ENCODE results near the gene CEPT1. TPM values are rescaled to one million over a fixed set of nuclear protein-coding genes. Genes with fewer than 3 reads are reported as not detected.

The CEPT1 gene
- total RNA-seq, 1 donor from 2014 or later, result 26.6 TPM

DNA sequence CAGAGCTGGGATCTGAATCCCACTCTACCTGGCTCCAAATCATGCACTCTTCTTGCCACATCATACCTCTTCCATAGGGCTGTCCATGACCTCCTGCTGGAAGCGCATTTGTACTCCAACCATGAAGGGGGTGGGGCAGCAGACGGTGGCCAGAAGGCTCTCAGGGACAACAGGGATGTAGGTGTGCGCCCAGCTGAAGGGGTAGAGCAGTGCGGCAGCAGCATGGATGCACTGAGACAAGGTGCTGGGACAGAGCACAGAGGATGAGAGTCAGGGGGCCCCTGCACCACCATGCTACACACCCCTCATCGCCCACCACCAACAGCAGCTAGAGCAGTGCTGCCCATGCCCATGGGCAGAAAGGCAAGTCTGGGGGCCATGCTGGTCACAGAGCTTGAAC lies 52.1 kb downstream of the CEPT1 start:
- DNase-seq (ENCODE audit: low spot score), result no peak

DNA sequence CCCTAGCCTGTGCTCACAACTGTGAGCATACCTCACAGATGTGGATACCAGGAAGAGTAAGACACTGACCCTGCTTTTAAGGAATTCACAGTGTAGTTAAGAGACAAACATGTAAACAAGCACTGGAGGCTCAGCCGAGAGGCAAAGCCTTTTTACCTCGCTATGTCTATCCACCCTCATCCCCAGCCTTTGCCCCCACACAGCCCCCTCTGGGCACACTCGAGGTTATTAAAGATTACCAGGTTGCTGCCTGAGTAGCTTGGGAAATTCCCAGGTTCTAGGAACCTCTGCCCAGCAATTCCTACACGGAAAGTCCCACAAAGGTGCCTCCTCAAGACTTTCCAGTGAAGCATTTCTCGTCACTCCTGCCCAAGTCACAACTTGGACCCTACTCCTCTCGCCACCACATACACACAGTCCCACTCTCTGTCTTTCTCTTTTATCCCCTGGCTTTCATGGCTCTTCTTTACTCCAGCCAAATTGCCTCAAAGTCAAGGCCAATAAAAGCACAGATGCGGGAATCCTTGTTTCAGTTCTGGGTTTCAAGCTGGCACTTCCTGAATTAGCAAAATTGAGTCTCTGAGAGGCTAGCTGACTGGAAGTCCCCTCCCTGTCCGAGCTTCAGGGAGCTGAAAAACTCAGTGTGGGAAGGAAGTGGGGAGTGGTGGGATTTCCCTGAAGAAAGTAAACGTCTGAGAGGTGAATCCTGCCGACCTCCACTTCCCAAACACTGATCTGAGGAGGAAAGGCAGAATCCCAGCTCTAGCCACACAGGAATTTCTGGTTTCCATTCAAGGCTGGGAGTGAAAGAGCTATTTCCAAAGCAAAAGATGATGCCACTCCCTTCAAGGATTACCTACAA lies 52.9 kb downstream of the CEPT1 start:
- no peak for DNase-seq (ENCODE audit: low spot score)
- no peak for ATAC-seq

More for the DNA sequence above, 52.1 kb downstream of the CEPT1 start:
- ATAC-seq, result no peak

DNA sequence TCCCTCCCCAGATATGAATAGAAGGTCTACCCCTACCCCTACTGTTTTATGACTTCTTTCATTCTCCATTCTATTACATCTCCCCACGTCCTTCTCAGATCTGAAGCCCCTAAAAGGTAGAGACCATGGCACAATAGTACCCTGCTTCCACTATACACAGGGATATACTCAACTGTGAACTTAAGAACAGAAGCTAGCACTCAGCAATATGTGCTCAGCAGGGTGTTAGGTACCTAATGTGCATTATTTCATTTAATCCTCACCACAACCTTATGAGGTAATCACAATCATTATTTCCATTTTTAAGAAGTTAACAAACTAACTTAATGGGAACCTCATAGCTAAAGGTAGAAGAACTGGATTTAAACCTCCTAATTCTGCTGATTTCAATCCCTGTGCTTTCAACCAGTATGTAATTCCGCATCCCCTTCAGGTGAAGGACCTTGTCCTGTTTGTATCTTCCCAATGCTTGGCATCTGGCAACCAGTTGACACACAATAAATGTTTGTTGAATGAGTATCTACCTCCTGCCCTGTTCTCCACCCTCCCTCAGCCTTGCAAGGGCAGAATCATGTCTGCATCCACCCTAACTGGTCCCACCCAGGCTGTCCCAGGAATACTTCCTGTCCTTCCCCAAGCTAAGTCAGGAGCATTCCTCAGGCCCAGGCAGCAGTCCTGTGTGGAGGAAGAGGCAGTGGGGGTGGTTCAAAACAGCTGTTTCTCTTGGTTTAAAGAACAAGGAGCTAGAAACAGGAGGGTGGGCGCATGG lies 53.9 kb downstream of the CEPT1 start:
- peak; percentile 44 for ATAC-seq

DNA sequence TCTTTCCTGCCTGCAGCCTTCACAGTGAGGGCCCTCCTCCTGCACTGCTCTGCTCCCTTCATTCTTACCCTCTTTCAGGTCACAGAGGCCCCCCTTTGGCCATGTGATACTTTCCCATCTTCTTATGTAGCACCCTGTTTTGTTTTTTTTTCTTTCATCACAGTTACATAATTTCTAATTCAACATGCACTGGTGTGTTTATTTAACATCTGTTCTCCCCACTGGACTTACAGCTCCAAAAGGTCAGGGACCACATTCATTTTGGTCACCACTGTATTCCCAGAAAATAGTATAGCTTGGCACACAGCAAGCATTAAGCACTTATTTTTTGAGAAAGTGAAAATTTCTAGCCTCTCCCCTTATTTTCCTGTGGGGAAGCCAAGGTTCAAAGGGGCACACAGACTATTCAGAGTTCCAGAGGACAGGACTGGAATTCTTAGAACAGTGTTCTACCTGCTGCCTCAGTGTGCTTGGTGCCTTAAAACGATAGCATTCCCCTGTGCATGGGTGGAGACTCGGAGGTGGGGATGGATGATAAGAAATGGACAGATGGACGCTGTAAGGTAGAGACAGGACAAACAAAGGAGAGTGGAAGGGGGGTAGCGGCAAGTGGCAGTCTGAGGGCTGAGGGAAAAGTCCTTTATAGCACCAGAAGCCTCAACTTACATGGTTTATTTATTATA lies 55.1 kb downstream of the CEPT1 start:
- peak; percentile 45 for ATAC-seq

More for the DNA sequence above, 53.9 kb downstream of the CEPT1 start:
- peak; percentile 44 for DNase-seq (ENCODE audit: low spot score)

DNA sequence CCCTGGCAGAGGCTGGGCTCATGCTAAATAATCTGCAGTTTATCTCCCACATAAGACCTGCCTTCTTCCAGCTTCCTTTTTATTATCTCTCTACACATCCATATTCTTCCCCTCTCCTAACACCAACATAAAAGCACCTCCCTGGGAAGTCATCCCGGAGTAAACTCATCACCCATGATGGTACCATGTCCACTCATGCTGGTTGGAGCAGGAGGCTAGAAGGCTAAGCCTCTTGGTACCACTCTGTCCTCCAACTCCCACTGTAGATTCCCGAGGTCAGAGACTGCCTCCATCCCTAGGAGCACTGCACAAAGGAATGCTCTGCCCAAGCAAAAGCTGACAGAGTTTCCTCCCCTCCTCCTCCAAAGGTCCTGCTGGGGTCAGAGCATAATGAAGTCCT lies 56.2 kb downstream of the CEPT1 start:
- ATAC-seq (no peak), DNase-seq (ENCODE audit: low spot score) (peak; percentile 32)

More for the DNA sequence above, 55.1 kb downstream of the CEPT1 start:
- peak; percentile 45 for DNase-seq (ENCODE audit: low spot score)

DNA sequence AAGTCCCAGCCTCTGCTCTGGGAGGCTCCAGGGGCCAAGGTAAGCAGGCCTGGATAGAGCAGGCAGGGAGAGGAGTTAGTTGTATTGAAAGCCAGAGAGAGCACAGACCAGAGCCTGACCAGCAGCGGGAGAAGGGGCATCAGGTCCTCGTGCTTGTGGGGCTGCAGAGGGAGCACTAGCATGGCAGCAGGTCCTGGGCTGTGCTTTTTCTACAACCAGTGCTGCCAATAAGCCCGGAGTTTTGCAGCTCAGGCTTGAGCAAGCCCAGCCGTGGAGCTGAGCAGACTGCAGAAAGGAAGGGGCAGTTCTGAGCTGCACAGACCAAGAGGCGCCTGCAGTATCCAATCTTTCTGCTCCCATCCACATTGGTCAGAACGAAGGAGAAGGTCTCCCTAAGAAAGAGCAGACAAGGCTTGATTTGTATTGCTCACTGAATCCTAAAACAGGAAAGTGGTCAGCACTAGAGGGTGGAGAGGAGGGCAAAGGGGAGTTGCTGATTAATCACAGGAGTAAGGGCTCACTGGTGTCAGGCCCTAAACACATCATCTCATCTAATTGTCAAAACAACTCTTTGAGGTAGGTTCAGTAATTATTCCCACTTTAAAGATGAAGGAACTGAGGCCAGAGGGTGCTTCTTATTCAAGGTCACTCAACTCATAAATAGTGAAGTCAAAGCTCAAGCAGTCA lies 57.7 kb downstream of the CEPT1 start:
- peak; percentile 43 for DNase-seq (ENCODE audit: low spot score)
- no peak for ATAC-seq

DNA sequence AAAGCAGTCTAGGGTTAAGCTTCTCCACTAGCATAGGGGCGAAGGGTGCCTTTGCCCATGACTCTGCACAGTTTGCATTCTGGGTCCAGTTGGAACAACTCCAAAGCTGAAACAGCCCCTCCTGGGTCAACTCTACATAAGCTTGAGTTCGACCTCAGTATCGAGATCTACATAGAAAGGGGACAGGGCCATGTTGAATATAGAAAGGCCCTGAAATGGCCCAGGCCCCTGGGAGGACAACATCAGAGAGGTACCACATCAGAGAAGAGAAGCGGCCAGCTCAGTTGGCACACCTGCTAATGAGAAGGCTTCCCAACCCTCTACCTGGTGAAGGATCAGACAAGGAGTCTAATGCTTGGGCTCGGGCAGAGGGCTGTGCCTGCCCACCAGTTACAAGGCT lies 58.8 kb downstream of the CEPT1 start:
- DNase-seq (ENCODE audit: low spot score), result no peak
- no peak for ATAC-seq

DNA sequence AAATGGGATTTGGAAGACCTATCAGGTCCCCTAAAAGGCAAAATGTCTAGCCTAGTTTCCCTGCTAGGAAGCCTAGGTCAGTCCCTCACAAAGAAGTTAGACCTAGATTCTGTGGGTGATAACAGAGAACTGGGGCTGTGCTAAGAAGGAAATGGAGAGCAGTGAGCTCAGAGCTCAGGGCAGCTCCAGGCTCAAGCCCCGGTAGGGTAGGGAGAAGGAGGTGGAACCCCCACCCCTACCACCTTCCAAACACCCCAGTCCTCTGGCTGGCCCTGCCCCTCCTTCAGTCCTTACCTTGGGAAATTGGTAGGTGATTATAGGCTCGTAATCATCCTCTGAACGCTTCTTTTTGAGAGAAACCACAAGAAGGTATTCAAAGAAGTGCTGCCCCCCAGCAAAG lies 59.3 kb downstream of the CEPT1 start:
- DNase-seq (ENCODE audit: low spot score) (peak; percentile 29), ATAC-seq (no peak)

DNA sequence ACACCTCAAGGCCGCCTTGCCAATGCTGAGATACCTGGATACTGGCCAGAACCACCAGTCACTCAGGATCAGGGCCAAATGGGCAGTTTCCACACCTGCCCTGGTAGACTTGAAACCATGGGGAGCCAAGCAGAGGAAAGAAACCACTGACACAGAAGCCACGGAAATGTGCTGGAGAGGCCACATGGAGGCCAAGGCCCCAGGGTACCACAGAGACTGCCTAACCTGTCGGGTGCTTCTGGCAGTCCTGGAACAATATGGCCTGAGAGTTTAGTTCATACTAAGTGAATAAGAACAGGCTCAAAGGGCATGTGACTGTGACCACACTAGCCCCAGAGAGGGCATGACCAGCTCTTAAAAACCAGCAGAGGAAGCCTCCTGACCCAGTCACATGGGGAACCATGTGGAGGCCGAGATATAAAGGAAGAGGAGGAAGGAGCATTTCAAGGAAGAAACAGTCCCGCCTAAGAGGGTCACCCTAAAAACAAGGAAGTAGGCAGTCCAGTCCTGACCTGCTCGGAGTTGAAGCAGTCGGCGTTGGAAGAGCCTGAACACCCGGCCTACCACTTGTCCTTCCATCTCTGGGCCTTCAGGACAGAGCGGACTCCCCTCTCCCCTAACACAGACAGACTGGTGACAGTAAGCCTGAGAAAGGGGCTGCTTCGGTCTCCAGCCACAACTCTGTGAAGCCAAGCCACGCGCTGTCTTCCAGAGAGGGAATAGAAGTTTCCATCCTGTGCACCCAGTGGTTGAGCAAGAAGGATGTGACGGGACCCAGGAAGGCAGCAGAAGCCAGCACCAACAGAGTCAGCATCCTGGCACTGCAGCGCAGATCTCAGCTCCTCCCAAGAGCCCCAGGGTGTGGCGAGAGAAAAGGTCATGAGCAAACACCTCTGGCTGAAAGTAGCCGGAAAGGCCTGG lies 60.1 kb downstream of the CEPT1 start, which contains the start of gene DENND2D:
Gene DENND2D (minus strand): TSS at position 766 of the 921 bp plus-strand sequence. CDS start 187 bp downstream, at position 579.
- DNase-seq (ENCODE audit: low spot score) (peak; percentile 81), ATAC-seq (peak; percentile 8)

DNA sequence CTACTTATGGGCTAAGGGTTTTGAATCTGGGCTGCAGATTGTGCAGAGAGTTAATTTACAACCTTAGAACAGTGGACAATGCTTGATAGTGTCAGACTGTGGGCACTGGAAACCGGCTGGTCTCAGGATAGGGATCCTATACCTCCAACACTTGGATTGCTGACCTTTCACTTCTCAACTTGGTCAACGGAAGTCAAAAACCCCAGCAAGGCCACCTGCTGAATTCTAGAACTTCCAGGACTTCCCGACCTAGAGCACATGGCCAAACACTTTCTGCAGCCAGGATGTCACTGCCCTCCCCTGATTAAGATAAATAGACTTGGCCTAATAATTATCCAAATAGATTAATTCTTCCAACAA lies 60.8 kb downstream of the CEPT1 start:
- no peak for DNase-seq (ENCODE audit: low spot score)
- ATAC-seq, result no peak

DNA sequence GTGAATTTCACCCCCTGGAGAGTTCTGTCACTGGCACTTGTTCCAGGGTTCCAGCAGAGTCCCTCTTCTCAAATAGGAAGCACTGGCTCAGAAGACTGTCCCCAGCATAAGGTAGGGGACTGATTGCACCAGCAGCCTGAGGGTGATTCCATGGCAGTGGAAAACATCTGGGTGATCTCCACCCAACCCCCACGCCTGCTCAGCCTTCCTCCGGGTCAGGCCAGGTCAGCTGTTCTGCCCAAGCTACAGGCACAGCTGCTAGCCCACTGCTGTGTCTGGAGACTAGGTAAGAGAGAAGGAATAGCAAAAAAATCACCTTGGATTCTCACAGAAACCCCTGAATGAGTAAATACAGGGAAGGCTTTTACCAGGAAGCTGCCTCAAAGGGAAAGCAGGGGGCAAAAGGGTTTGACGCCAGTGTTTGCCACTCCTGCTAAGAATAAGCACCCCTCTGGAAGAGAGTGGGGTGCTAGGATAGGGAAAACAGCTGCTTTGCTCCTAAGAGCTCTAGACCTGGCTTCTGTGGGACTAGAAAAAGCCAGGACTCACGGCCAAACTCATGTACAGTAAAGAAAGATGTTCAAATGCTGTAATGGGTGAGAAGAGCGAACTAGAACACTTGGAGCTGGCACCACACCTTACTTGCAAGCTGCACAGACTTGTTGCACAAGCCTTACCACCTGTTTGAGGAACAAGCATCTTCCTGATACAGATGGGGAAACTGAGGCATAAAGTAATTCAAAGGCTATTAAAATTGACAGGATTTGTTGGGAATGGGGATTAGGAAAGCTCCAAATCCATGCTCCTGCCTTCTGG lies 61.5 kb downstream of the CEPT1 start:
- DNase-seq (ENCODE audit: low spot score), result no peak
- no peak for ATAC-seq

DNA sequence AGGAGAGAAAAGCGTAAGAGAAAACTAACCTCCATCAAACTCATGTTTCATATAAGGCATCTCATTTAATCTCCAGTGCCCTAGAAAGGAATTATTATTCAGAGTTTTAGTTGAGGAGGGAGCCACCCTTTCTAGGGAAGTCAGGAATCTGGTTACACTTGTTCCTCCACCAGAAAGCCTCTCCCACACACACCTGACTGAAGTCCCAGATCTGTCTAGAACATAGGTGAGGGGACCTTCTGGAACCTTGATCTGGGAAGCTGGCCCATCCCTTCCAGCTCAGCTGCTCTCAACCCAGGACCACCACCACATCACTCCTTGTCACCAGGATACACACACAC lies 62.3 kb downstream of the CEPT1 start:
- ATAC-seq (no peak), DNase-seq (ENCODE audit: low spot score) (no peak)

DNA sequence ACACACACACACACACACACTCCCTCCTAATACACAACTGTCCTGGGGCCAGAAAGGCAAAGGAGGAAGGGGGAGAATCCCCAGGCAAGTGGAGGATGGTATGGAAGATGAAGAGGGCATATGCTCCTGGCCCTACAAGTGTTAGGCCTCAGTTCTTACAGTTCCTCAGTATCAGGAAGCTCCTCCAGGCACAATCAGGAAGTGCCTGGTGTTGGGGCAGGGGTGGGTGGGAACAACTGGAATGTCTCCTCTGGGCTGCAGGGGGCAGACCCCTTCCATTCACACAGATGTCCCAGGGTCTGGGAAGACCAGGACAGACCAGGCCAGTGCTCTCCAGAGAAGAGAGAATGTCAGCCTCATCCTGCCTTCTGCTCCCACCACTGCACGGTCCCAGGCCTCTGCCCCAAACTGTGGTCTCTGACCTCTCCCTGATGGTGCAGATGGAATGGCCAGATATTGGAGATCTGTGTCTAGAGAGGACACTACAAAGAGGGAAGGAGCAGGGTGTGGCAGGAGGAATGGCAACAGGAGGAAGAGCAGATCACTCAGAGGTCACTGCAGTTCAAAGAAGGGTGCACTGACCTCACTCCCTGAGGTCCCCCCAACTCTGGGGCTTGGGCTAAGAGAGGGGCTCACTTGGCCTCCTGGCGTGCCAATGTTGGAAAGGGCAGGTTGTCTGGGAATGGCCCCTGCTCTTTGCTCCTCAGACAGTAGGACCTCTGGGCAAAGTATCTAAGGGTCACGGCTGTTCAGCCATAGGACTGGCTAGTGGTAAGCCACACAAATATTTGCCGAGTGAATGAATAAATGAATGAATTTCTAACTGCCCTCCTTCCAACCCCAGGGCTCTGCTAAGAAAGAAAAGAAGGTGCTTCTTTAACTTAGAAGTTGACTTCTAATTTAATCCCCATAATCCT lies 62.9 kb downstream of the CEPT1 start:
- DNase-seq (ENCODE audit: low spot score), result no peak
- peak; percentile 6 for ATAC-seq

DNA sequence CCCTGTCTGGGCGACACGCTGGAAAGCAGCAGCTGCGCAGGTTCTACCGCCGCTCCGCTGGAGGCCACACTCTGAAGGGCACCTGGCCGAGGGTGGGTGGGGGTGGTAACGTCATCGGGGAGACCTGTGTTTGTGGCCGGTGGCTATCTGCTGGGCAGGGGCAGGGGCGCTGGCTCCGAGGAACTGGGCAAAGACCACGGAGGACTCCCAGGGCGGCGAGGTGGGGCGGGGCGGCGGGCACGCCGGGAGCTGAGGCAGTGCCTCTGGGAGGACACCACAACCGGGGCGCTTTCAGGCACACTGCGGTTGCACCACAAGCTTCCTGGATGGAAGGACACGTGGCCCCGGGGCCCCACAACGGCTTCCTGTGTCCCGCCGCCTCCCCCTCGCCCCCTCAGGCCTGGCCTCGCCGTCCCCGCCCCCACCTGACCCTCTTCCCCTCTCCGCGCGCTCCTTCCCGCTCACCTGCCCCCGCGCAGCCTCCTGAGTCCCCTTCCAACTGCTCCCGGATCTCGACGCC lies 63.7 kb downstream of the CEPT1 start:
- DNase-seq (ENCODE audit: low spot score) (peak; percentile 83), ATAC-seq (peak; percentile 68)

DNA sequence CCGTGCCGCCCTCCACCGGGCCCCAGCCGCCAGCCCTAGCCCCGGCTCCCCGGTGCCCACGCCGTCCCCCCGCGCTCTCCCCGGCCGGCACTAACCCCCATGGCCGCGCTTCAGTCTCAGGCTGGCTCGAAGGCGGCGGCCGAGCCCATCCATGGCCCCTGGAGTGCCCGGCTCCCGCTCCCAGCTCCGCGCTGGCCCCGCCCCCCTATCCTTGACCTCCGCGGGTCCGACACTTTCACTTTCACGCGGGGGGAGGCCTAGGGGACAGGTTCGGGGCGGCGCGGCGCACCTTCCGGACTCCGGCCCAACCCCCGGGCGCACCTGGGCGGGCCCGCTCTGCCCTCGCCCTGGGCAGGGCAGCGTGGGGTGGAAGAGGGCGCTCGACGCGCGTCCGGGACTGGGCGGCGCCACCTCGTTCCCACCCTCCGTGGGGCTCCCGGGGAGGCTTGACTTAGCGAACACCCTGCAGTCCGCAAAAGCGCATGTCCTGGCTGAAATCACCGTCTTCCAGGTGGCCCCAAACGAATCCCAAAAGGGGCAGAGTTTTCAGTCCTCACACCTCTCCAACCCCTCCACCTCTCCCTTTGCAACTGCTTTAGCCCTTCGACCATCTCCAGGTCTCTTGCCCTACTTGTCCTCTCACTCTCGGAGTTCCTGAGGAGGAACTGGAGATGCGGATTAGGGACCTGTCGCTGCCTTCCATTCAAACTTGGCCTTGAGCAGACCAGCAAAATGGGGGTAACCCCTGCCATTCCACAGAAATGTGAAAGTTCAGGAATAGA lies 64.4 kb downstream of the CEPT1 start:
- peak; percentile 87 for DNase-seq (ENCODE audit: low spot score)
- peak; percentile 84 for ATAC-seq

DNA sequence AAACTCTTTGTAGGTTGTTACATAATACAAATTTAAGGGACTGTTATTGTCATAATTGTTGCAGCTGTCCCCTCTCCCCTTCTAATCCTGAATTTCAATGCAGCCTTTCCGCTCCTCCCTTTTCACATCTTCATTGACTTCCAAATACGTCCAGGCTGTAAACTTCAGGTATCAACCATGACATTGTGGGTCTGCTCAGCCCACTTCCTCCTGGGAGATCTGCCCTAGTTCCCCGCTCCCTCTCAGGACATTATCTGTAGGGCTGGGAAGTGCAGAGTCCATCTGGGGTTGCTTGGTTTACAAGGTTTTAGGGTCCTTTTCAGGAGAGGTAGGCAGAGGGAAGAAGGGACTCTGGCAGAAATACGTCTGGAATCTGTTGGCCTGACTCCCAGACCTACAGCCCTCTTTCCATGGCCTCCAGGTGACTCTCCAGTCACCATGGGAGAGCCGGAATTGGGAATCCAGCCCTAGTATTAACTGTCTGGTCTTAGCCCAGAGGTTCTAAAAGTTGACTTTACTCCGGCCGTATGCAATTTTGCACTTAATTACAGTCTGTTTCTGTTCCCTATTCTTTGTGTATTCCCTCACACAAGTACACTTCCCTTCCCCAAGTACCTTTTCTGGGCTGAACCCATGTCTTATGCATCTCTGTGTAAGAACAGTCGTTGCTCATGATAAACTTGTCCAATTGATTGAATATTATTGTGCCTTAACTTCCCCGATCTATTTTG lies 65.1 kb downstream of the CEPT1 start:
- DNase-seq (ENCODE audit: low spot score), result no peak

More for the DNA sequence above, 65.1 kb downstream of the CEPT1 start:
- ATAC-seq, result no peak
